ENCODE measurements around the gene HSFX4.
"Not testable (repeated sequence)": the region's sequence is repeated elsewhere in the genome, so short reads cannot be mapped to it uniquely, and the experiment has no call there.

GRCh38 chrX:149929400-149929799, at the start of gene HSFX4:
- not testable (repeated sequence) for TF ChIP-seq CTCF (IDR thresholded peaks at IDR 0.05; ENCODE audit: borderline replicate concordance, extremely low read depth, low read length, poor library complexity, severe bottlenecking); EZH2 (IDR thresholded peaks at IDR 0.05; ENCODE audit: borderline replicate concordance, low read depth, low read length, severe bottlenecking)

Data from DND-41 (cell line).